SK-N-DZ (cell line): ENCODE data around the gene BTBD17. TPM values are rescaled to one million over a fixed set of nuclear protein-coding genes. Genes with fewer than 3 reads are reported as not detected.
"Not testable (repeated sequence)": the region's sequence is repeated elsewhere in the genome, so short reads cannot be mapped to it uniquely, and the experiment has no call there.

Source experiments
- DNase-seq: peaks from one replicate; pipeline ENCODE4 v3.0.0-alpha.2; 2015; ENCODE audit warnings: low spot score
- polyA plus RNA-seq, 2 experiments: library from polyadenylated mRNA; depleted of rRNA; stranded (reverse); fragments of >200 nt; gene quantifications; 2 replicates each; pipeline ENCODE4 v1.2.3, GENCODE V29; 2014

BTBD17 gene
- polyA plus RNA-seq (2014; cell fraction: cytosol; rRNA removed), result not detected in 2 replicates
- polyA plus RNA-seq (2014; cell fraction: nucleus; rRNA removed), result 0.20 and 0.30 TPM in 2 replicates

DNA sequence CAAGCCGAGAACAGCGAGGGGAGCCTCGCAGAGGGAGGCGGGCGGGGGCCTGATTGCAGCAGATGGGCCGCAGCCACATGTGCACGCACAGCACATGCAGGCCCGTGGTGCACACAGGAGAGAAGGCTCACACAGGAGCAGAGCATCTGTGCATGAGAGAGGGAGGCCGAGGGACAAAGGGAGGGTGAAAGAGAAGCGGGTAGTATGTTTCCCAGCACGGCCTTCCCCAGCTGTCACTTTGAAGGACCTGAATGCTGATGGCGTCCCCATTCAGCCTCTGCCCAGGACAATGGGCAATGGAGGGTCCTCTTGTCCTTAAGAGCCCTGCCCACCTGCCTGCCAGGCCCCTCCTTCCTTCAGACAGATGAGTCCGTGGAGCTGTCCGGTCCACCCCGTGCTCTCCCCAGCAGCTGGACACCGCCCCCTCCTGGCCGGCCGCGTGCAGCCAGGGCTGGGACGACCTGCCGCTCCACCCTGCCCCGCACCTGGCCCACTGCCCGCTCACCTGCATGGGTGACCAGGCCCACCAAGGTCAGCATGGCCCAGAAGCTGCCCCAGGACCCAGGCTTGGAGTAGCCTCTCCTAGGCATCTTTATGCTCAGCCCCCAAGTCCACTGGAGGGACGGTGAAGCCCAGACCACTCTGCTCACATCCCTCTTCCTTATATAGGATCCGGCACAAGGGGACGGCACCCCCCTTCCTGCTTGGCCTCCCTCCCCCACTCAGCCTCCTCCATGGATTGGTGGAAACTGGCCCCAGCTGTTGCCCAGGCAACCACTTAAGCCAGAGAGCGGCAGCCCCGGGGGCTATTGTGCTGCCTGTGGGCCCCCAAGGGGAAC, at the start of gene BTBD17:
Gene BTBD17 (minus strand): TSS at position 639 of the 839 bp plus-strand sequence. CDS start 49 bp downstream, at position 590.
- no peak for DNase-seq

GRCh38 chr17:74410001-74410443, 48.4 kb upstream of the BTBD17 start:
- DNase-seq, result no peak

DNA sequence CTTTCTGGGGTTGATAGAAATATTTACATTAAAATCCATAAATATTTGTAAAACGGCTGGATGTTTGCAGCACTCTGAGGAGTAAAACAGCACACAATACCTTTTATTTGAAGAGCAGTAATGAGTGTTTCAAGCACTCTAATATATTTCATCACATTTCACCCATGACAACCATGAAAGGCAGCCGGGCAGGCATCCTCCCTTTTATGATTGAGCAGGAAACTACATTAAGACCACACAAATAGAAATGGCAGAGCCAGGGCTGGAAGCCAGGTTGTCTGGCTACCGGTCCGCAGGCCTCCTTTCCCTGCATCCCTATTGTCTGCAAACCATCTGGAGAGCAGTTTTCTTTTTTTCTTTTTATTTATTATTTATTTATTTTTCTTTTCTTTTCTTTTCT, 47.1 kb upstream of the BTBD17 start:
- DNase-seq, result no peak

DNA sequence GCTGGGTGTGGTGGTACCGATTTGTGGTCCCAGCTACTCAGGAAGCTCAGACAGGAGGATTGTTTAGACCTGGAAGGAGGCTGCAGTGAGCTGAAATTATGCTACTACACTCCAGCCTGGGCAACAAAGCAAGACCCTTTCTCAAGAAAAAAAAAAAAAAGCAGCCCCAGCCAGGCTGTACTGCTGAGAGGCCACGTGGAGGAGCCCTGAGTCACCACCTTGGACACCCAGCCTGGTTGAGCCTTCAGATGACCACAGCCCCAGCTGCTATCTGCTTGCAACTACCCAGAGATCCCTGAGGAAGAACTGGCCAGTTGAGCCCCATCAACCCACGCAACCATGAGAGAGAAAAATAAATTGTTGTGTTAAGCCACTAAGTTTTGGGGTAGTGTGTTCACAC, 46.6 kb upstream of the BTBD17 start:
- no peak for DNase-seq

DNA sequence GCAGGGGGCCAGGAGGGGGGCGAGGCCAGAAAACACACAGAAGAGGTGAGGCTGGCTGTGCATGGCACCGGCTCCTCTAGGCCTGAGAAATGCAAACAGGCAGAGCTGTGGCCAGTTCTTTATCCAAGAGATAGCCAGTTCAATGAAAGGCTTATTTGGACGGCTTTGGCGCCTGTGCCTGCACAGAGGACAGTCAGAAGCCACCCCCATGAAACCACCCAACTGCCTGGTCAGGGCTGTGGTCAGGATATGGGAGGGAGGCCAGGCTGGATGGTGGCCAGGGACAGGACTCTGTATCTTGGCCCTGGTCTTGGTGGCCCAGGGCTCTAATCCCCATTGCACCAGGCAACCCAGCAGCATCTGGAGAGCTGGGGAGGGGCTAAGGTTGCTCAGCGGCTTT, 45.7 kb upstream of the BTBD17 start:
- DNase-seq, result no peak

DNA sequence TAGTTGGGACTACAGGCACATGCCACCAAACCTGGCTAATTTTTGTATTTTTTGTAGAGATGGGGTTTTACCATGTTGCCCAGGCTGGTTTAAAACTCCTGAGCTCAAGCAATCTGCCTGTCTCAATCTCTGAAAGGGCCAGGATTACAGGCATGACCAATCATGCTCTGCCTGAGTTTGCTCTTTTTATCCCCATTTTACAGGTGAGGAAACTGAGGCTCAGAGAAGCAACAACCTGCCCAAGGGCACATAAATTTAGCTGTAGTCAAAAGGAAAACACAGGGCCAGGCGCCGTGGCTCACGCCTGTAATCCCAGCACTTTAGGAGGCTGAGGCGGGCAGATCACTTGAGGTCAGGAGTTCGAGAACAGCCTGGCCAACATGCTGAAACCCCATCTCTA, 43.6 kb upstream of the BTBD17 start:
- DNase-seq, result not testable (repeated sequence)

DNA sequence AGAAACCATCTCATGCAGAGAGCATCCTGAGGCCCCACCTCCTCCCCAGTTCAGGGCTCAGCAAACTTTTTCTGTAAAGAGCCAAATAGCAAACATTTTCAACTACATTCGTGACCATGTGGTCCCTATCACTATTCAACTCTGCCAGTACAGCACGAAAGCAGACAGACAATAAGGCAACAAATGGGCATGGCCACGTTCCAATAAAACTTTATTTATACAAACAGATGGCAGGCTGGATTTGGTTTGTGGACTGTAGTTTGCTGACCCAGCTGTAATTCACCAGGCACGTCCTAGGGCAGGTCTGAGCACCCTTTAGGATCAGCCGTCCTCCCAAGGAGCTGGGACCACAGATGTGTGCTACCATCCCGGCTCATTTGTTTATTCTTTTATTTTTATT, 43.1 kb upstream of the BTBD17 start:
- no peak for DNase-seq

GRCh38 chr17:74404218-74404617, 42.5 kb upstream of the BTBD17 start:
- DNase-seq, result no peak

GRCh38 chr17:74403512-74404137, 42.0 kb upstream of the BTBD17 start:
- no peak for DNase-seq

DNA sequence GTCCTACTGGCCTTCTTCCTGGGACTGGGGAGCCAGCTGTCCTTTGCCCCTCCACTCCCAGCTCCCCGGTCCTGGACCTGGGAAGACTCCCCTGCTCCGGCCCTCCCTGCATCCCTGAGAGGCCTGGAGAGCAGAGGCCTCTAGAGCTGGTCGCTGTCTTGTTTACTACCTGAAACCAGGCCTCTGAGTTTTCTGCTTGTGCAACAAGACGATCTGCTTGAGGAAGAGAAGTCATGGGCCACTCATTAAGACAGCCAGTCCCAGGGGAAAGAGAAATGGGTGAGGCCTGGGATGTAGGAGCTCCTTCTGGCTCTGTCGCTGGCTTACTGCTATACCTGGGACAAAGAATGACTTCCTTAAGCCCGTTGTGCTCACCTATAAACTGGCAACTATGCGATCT, 40.4 kb upstream of the BTBD17 start:
- DNase-seq, result no peak

DNA sequence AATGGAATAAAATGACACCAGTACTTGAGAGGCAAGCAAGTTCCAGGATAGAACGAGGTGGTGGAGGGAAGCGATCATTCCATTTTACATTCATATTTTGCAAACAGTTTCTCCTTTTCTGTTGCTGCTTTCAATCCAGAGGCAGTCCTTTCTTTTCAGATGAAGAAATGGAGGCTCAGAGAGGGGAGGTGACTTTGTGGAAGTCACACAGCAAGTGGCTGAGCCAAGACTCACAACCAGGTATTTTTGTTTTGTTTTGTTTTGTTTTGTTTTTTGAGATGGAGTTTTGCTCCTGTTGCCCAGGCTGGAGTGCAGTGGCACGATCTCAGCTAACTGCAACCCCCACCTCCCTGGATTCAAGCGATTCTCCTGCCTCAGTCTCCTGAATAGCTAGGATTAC, 34.9 kb upstream of the BTBD17 start:
- no peak for DNase-seq

- DNase-seq, result no peak
Observed at GRCh38 chr17:74394977-74395376, 33.3 kb upstream of the BTBD17 start.

DNA sequence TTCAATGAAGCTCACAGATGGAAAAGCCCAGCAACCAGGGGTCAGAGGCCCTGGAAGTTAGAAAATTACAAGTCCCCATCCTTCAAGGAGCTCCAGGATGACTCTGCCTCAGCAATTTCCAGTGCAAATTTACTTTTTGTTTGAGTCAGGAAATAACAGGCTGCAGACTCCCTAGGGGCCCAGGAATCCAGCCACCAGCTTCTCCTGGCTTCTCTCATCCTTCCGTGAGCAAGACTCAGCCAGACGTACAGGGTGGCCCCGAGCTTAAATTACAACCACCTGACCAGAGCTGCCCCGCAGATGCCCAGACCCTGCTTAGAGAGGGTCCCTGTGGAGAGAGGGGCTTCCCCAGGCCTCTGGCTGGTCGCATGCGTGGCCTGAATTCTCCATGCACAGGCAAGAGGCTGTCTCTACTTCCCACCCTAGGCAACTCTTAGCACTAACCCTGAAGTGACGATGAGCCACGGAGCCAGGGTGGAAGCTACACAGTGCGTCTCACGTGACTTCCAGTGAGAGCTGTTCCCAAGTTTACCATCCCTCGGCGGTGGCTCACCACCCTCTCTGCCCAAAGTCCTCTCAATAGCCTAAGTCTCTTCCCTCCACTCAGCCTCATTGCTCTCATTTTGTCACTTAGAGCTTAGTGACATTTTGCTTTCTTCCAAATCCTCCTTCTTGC, 32.7 kb upstream of the BTBD17 start:
- no peak for DNase-seq

DNA sequence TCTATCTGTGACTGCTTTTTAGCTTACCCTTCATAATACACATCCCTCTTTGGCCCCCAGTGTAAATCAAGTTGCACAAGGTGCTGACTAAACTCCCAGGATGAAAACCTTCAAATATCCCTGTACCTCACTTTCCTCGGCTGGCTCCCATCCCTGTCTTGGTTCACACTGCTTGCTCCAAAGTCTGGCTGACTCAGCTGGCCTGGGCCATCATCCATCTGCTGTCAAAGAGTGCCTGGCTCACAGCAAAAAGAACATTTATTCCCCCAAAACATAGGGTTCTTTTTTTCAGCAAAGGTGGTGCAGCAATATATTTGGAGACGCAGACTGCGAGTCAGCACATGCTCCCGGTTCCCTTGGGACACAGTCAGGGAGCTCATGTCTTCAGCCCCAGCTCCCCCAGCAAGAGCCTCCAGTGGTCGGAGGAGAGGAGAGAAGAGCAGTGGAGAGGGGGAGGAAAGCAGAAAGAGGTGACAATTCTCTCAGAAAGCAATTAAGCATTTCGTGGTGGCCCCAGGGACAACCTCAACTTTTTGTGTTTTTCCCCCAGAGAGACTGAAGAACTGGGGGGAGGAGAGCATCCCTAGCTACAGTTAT, 31.8 kb upstream of the BTBD17 start:
- no peak for DNase-seq

- DNase-seq, result no peak
Observed at GRCh38 chr17:74392848-74393247, 31.2 kb upstream of the BTBD17 start.

DNA sequence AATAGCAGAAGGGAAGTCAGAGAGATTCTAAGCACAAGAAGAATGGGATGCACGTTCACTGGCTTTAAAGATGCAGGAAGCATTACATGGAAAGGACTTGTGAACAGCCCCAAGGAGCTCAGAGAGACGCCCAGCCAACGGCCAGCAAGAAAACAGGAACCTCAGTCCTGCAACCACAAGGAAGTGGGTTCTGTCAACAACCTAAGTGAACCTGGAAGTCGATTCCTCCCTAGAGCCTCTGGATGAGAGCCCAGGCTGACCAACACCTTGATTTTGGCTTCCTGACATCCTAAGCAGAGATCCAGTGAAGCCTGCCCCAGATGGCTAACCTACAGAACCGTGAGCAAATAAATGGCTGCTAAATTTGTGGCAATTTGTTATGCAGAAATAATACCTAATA, 30.1 kb upstream of the BTBD17 start:
- DNase-seq, result no peak

GRCh38 chr17:74390680-74391653, 29.3 kb upstream of the BTBD17 start:
- no peak for DNase-seq

GRCh38 chr17:74389937-74390679, 28.4 kb upstream of the BTBD17 start:
- DNase-seq, result no peak

- no peak for DNase-seq
Observed at GRCh38 chr17:74389084-74389753, 27.6 kb upstream of the BTBD17 start.
